ENCODE results near the gene NAGA. TPM values are rescaled to one million over a fixed set of nuclear protein-coding genes. Genes with fewer than 3 reads are reported as not detected.

NAGA gene
- polyA plus RNA-seq, 4 donors, result 8.7 to 36.8 (median 17.1) TPM

GRCh38 chr22:42079319-42080251, 9.0 kb upstream of the NAGA start, which contains the start of gene SMDT1:
Gene SMDT1, plus strand, starts transcription at chr22:42079700. Its CDS starts 69 bp downstream, at chr22:42079769.
- Histone ChIP-seq H3K27ac (ENCODE audit: low read depth in 1 of 3, low read length in 2 of 3) (peak within 1 kb of the TSS; percentile 96 to 99 (median 98)), H3K9me3 (ENCODE audit: control insufficient read depth in 2 of 2, insufficient read depth in 1 of 2, low read depth in 1 of 2, low read length in 1 of 2) (no peaks in the 10 kb centered on the region), H3K27me3 (ENCODE audit: control insufficient read depth in 3 of 3, insufficient read depth in 3 of 3, low read length in 3 of 3) (no peaks in the 10 kb centered on the region), H3K36me3 (ENCODE audit: control insufficient read depth in 3 of 3, insufficient read depth in 2 of 3, low read depth in 1 of 3, low read length in 3 of 3) (peaks cover 0 to 57% (median 9%) of the 10 kb centered on the region in 3 donors), H3K4me1 (ENCODE audit: control insufficient read depth in 3 of 3, insufficient read depth in 2 of 3, low read depth in 1 of 3, low read length in 2 of 3) (peaks cover 3 to 30% (median 8%) of the 10 kb centered on the region in 3 donors), H3K4me3 (ENCODE audit: low read depth in 1 of 3, low read length in 3 of 3) (peak within 1 kb of the TSS; percentile 60 to 85 (median 68))
- DNase-seq (peak; percentile 99), FAIRE-seq (no peak)
- WGBS, 3 donors, result 0% methylated on average over 65 to 71 of the region's 71 CpGs

DNA sequence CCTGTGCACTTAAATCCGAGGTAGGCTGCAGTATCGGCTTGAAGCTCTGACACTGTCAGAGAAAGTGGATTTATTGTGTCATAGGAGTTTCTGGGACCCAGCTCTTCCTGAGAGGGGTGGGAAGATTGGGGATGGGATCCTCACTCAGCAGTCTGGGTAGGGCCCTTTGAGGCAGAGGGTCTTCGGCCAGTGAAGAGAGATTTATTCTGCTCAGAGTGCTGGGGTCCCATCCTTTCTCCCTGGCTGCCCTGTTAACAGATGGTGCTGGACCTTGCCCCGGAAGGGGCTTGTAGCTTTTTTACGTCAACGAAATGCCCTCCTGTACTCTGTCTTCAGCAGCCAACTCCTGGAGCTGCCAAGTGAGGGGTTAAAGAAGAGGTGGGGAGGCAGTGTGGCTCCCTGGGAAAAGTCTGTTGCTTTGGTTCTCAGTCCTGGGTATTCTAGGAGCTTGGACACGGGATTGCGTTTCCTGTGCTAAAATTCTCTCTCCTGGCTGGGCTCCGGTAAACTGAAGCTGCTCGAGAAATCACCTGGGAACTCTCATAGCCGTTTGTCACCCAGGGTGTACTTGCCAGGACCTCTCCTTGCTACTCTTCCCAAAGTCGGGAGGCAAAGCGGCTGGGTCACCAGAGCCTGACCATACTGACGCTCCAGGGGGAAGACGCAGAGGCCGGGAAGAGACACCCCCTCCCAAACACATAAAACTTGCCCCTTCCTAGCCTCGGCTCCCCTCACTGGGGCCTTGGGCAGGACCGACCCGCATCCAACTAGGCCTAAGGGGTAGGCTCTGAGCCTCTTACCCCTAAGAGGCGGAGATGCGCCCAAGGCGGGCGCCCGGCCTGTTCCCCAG, 8.1 kb upstream of the NAGA start:
- peak; percentile 62 to 79 for DNase-seq
- peak overlapping the region; percentile 17 to 60 (median 52) for H3K4me3 ChIP-seq (ENCODE audit: low read depth in 1 of 3, low read length in 3 of 3)
- no peaks in the 10 kb centered on the region for H3K9me3 ChIP-seq (ENCODE audit: control insufficient read depth in 2 of 2, insufficient read depth in 1 of 2, low read depth in 1 of 2, low read length in 1 of 2)
- no peak for FAIRE-seq
- 16 to 35% (median 29%) methylated on average over 21 to 24 of the region's 24 CpGs for WGBS, 3 donors
- H3K36me3 ChIP-seq (ENCODE audit: control insufficient read depth in 3 of 3, insufficient read depth in 2 of 3, low read depth in 1 of 3, low read length in 3 of 3), result peaks cover 0 to 51% (median 7%) of the 10 kb centered on the region in 3 donors
- no peaks in the 10 kb centered on the region for H3K27me3 ChIP-seq (ENCODE audit: control insufficient read depth in 3 of 3, insufficient read depth in 3 of 3, low read length in 3 of 3)
- peaks cover 3 to 34% (median 8%) of the 10 kb centered on the region in 3 donors for H3K4me1 ChIP-seq (ENCODE audit: control insufficient read depth in 3 of 3, insufficient read depth in 2 of 3, low read depth in 1 of 3, low read length in 2 of 3)
- H3K27ac ChIP-seq (ENCODE audit: low read depth in 1 of 3, low read length in 2 of 3), result peak overlapping the region; percentile 96 to 99 (median 98)

- Histone ChIP-seq H3K9me3 (ENCODE audit: control insufficient read depth in 2 of 2, insufficient read depth in 1 of 2, low read depth in 1 of 2, low read length in 1 of 2) (no peaks in the 10 kb centered on the region), H3K4me3 (ENCODE audit: low read depth in 1 of 3, low read length in 3 of 3) (no peak overlapping the region), H3K36me3 (ENCODE audit: control insufficient read depth in 3 of 3, insufficient read depth in 2 of 3, low read depth in 1 of 3, low read length in 3 of 3) (peaks cover 0 to 43% (median 3%) of the 10 kb centered on the region in 3 donors), H3K27ac (ENCODE audit: low read depth in 1 of 3, low read length in 2 of 3) (peak overlapping the region in 2 of 3 donors; percentile 96 to 99), H3K4me1 (ENCODE audit: control insufficient read depth in 3 of 3, insufficient read depth in 2 of 3, low read depth in 1 of 3, low read length in 2 of 3) (peaks cover 3 to 38% (median 8%) of the 10 kb centered on the region in 3 donors), H3K27me3 (ENCODE audit: control insufficient read depth in 3 of 3, insufficient read depth in 3 of 3, low read length in 3 of 3) (no peaks in the 10 kb centered on the region)
- 94 to 95% (median 95%) methylated on average over 20 to 21 of the region's 21 CpGs for WGBS, 3 donors
- FAIRE-seq (no peak), DNase-seq (no peak)
These were observed 7.0 kb upstream of the NAGA start for GRCh38 chr22:42077486-42078125.

DNA sequence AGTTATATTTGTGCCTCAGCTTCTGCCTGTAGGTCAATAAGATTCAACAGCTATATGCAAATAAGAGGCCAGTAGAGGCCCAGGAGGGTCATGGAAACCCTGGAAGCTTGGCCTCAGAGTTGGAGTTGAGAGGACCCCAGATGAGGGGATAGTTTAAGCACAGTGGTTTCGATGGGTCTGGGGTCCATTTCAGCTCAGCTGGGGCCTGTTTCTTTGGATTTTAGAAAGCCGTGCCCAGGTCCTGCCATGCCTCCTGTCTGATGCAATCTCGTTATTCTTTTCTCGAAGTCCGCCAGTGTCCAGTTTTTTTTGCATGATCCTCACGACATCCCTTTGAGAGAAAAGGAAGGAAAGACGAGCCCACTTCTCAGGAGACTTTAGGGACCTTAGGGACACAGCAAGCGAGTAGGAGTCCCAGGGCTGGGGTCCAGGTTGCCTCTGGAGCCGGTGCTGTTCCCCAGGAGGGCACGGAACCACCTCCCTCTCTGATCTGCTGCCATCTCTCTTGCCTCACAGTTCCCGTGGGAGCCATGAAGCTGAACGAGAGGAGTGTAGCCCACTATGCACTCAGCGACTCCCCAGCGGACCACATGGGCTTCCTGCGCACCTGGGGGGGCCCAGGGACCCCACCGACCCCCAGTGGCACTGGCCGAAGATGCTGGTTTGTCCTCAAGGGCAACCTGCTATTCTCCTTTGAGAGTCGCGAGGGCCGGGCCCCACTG, 6.3 kb upstream of the NAGA start:
- FAIRE-seq, result no peak
- DNase-seq, result no peak
- Histone ChIP-seq H3K27me3 (ENCODE audit: control insufficient read depth in 3 of 3, insufficient read depth in 3 of 3, low read length in 3 of 3) (no peaks in the 10 kb centered on the region), H3K4me1 (ENCODE audit: control insufficient read depth in 3 of 3, insufficient read depth in 2 of 3, low read depth in 1 of 3, low read length in 2 of 3) (peaks cover 3 to 38% (median 8%) of the 10 kb centered on the region in 3 donors), H3K36me3 (ENCODE audit: control insufficient read depth in 3 of 3, insufficient read depth in 2 of 3, low read depth in 1 of 3, low read length in 3 of 3) (peaks cover 0 to 36% (median 0%) of the 10 kb centered on the region in 3 donors), H3K9me3 (ENCODE audit: control insufficient read depth in 2 of 2, insufficient read depth in 1 of 2, low read depth in 1 of 2, low read length in 1 of 2) (no peaks in the 10 kb centered on the region), H3K27ac (ENCODE audit: low read depth in 1 of 3, low read length in 2 of 3) (no peak overlapping the region), H3K4me3 (ENCODE audit: low read depth in 1 of 3, low read length in 3 of 3) (no peak overlapping the region)
- 93 to 94% (median 94%) methylated on average over 20 of the region's 20 CpGs for WGBS, 3 donors

GRCh38 chr22:42074846-42075676, 4.4 kb upstream of the NAGA start:
- no peak for FAIRE-seq
- peak overlapping the region; percentile 51 to 63 (median 62) for H3K4me3 ChIP-seq (ENCODE audit: low read depth in 1 of 3, low read length in 3 of 3)
- H3K27me3 ChIP-seq (ENCODE audit: control insufficient read depth in 3 of 3, insufficient read depth in 3 of 3, low read length in 3 of 3), result no peaks in the 10 kb centered on the region
- H3K9me3 ChIP-seq (ENCODE audit: control insufficient read depth in 2 of 2, insufficient read depth in 1 of 2, low read depth in 1 of 2, low read length in 1 of 2), result no peaks in the 10 kb centered on the region
- DNase-seq, result no peak
- peaks cover 3 to 43% (median 8%) of the 10 kb centered on the region in 3 donors for H3K4me1 ChIP-seq (ENCODE audit: control insufficient read depth in 3 of 3, insufficient read depth in 2 of 3, low read depth in 1 of 3, low read length in 2 of 3)
- H3K27ac ChIP-seq (ENCODE audit: low read depth in 1 of 3, low read length in 2 of 3), result peak overlapping the region in 2 of 3 donors; percentile 76 to 88
- 57 to 61% (median 61%) methylated on average over 9 of the region's 9 CpGs for WGBS, 3 donors
- peaks cover 0 to 30% (median 0%) of the 10 kb centered on the region in 3 donors for H3K36me3 ChIP-seq (ENCODE audit: control insufficient read depth in 3 of 3, insufficient read depth in 2 of 3, low read depth in 1 of 3, low read length in 3 of 3)

- WGBS, 3 donors, result 1% methylated on average over 32 to 55 of the region's 55 CpGs
These were observed 3.7 kb upstream of the NAGA start, which contains the start of gene PHETA2 for GRCh38 chr22:42074132-42074811. Gene PHETA2, plus strand, starts transcription at chr22:42074248. Its CDS starts 3,046 bp downstream, at chr22:42077294.

More at GRCh38 chr22:42074132-42074811, 3.7 kb upstream of the NAGA start, which contains the start of gene PHETA2:
- H3K27ac ChIP-seq (ENCODE audit: low read depth in 1 of 3, low read length in 2 of 3), result peak within 1 kb of the TSS; percentile 69 to 88 (median 76)
- no peaks in the 10 kb centered on the region for H3K27me3 ChIP-seq (ENCODE audit: control insufficient read depth in 3 of 3, insufficient read depth in 3 of 3, low read length in 3 of 3)
- no peaks in the 10 kb centered on the region for H3K9me3 ChIP-seq (ENCODE audit: control insufficient read depth in 2 of 2, insufficient read depth in 1 of 2, low read depth in 1 of 2, low read length in 1 of 2)
- peak within 1 kb of the TSS; percentile 51 to 63 (median 62) for H3K4me3 ChIP-seq (ENCODE audit: low read depth in 1 of 3, low read length in 3 of 3)
- FAIRE-seq, result no peak
- peak; percentile 30 to 78 for DNase-seq
- H3K36me3 ChIP-seq (ENCODE audit: control insufficient read depth in 3 of 3, insufficient read depth in 2 of 3, low read depth in 1 of 3, low read length in 3 of 3), result peaks cover 0 to 30% (median 0%) of the 10 kb centered on the region in 3 donors
- H3K4me1 ChIP-seq (ENCODE audit: control insufficient read depth in 3 of 3, insufficient read depth in 2 of 3, low read depth in 1 of 3, low read length in 2 of 3), result peaks cover 3 to 48% (median 11%) of the 10 kb centered on the region in 3 donors
